Ishikawa (cell line): Measurements from ENCODE around the gene SNAP25.

Source experiments
- CEBPB ChIP-seq: IDR thresholded peaks from 2 replicates; pipeline ENCODE4 v1.6.1; 2012
- CREB1 ChIP-seq: IDR thresholded peaks from 2 replicates; pipeline ENCODE4 v1.6.1; 2012; ENCODE audit warnings: low read depth
- EGR1 ChIP-seq: IDR thresholded peaks from 2 replicates; pipeline ENCODE4 v1.6.1; 2012
- EP300 ChIP-seq: IDR thresholded peaks from 2 replicates; pipeline ENCODE4 v1.6.1; 2012; ENCODE audit warnings: borderline replicate concordance
- FOXM1 ChIP-seq: IDR thresholded peaks from 2 replicates; pipeline ENCODE4 v1.6.1; 2012; ENCODE audit warnings: low read depth, borderline replicate concordance
- NFIC ChIP-seq: IDR thresholded peaks from 2 replicates; pipeline ENCODE4 v1.6.1; 2012
- RAD21 ChIP-seq: IDR thresholded peaks from 2 replicates; pipeline ENCODE4 v1.6.1; 2012; ENCODE audit warnings: low read depth
- TAF1 ChIP-seq: IDR thresholded peaks from 2 replicates; pipeline ENCODE4 v1.6.1; 2012; ENCODE audit warnings: low read depth, mild to moderate bottlenecking
- TCF12 ChIP-seq: IDR thresholded peaks from 2 replicates; pipeline ENCODE4 v1.6.1; 2012; ENCODE audit warnings: low read depth
- YY1 ChIP-seq: IDR thresholded peaks from 2 replicates; pipeline ENCODE4 v1.6.1; 2012; ENCODE audit warnings: low read depth
- ZBTB7A ChIP-seq: IDR thresholded peaks from 2 replicates; pipeline ENCODE4 v1.6.1; 2012; ENCODE audit warnings: low read depth
- TF ChIP-seq, protein P1 (sequence below): IDR thresholded peaks from 2 replicates; pipeline ENCODE4 v1.6.1; 2012
- TF ChIP-seq, protein P2 (sequence below): IDR thresholded peaks from 2 replicates; pipeline ENCODE4 v1.6.1; 2012; ENCODE audit warnings: low read depth, mild to moderate bottlenecking
- TF ChIP-seq, protein P3 (sequence below): IDR thresholded peaks from 2 replicates; pipeline ENCODE4 v1.6.1; 2012

DNA sequence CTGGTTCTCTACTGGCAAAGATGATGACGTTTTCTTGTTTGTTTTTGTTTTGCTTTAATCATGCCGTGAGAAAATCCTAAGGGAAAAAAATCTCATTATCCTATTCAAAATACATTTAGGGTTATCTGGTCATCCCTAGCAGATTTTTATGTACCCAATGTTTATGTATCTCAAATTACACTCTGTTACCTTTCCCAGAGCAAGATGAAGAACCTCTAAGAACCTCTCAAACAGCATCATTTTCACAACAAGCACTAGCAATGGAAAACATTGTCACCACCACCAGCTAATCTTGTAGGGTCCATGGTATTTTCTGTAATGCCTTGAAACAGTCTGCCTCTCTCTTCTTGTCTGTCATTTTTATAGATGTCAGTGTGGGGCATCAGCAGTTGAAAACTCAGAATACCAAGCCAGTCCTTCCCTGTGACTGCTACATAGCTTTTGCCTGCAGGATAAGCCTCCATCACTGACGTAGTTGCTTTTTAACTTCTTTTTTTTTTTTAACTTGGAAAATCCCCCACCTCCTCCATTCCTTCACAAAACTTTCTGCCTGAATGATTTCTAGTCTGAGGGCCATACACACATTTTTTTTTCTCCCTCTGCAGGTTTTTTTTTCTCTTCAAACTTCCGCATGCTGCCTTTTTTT is 2.4 kb upstream of the SNAP25 start:
- TF ChIP-seq EGR1 (no peak), ZBTB7A (no peak), TCF12 (no peak), YY1 (no peak), CREB1 (no peak), RAD21 (no peak), EP300 (no peak), TAF1 (no peak), FOXM1 (no peak), NFIC (no peak), CEBPB (no peak)
- TF ChIP-seq, protein P1, sequence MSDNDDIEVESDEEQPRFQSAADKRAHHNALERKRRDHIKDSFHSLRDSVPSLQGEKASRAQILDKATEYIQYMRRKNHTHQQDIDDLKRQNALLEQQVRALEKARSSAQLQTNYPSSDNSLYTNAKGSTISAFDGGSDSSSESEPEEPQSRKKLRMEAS, result no peak
- TF ChIP-seq, protein P2, sequence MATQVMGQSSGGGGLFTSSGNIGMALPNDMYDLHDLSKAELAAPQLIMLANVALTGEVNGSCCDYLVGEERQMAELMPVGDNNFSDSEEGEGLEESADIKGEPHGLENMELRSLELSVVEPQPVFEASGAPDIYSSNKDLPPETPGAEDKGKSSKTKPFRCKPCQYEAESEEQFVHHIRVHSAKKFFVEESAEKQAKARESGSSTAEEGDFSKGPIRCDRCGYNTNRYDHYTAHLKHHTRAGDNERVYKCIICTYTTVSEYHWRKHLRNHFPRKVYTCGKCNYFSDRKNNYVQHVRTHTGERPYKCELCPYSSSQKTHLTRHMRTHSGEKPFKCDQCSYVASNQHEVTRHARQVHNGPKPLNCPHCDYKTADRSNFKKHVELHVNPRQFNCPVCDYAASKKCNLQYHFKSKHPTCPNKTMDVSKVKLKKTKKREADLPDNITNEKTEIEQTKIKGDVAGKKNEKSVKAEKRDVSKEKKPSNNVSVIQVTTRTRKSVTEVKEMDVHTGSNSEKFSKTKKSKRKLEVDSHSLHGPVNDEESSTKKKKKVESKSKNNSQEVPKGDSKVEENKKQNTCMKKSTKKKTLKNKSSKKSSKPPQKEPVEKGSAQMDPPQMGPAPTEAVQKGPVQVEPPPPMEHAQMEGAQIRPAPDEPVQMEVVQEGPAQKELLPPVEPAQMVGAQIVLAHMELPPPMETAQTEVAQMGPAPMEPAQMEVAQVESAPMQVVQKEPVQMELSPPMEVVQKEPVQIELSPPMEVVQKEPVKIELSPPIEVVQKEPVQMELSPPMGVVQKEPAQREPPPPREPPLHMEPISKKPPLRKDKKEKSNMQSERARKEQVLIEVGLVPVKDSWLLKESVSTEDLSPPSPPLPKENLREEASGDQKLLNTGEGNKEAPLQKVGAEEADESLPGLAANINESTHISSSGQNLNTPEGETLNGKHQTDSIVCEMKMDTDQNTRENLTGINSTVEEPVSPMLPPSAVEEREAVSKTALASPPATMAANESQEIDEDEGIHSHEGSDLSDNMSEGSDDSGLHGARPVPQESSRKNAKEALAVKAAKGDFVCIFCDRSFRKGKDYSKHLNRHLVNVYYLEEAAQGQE, result no peak
- TF ChIP-seq, protein P3, sequence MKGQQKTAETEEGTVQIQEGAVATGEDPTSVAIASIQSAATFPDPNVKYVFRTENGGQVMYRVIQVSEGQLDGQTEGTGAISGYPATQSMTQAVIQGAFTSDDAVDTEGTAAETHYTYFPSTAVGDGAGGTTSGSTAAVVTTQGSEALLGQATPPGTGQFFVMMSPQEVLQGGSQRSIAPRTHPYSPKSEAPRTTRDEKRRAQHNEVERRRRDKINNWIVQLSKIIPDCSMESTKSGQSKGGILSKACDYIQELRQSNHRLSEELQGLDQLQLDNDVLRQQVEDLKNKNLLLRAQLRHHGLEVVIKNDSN, result no peak
